HUES48 (cell line): ENCODE results near the gene SERPINA6.
"Not testable (repeated sequence)": the region's sequence is repeated elsewhere in the genome, so short reads cannot be mapped to it uniquely, and the experiment has no call there.

Experiments used
- H3K27ac ChIP-seq: one replicate; pipeline ENCODE4 v1.7.0; 2013; ENCODE audit warnings: low read depth, low read length, inconsistent platforms
- H3K27me3 ChIP-seq: 2 replicates; pipeline ENCODE4 v1.6.1; 2013; ENCODE audit warnings: mild to moderate bottlenecking, low read length; ENCODE audit not compliant: control insufficient read depth, insufficient read depth
- H3K36me3 ChIP-seq: 2 replicates; pipeline ENCODE4 v1.6.1; 2013; ENCODE audit warnings: low read length; ENCODE audit not compliant: control insufficient read depth, insufficient read depth
- H3K4me1 ChIP-seq: 2 replicates; pipeline ENCODE4 v1.6.1; 2013; ENCODE audit warnings: mild to moderate bottlenecking, low read length; ENCODE audit not compliant: control insufficient read depth, insufficient read depth
- H3K4me3 ChIP-seq: 2 replicates; pipeline ENCODE4 v1.5.1; 2013; ENCODE audit warnings: mild to moderate bottlenecking, low read depth, low read length
- H3K9ac ChIP-seq: 2 replicates; pipeline ENCODE4 v1.6.1; 2013; ENCODE audit warnings: mild to moderate bottlenecking, low read depth, low read length, moderate library complexity
- H3K9me3 ChIP-seq: 2 replicates; pipeline ENCODE4 v1.6.1; 2013; ENCODE audit warnings: low read length; ENCODE audit not compliant: control insufficient read depth, insufficient read depth

Gene SERPINA6

DNA sequence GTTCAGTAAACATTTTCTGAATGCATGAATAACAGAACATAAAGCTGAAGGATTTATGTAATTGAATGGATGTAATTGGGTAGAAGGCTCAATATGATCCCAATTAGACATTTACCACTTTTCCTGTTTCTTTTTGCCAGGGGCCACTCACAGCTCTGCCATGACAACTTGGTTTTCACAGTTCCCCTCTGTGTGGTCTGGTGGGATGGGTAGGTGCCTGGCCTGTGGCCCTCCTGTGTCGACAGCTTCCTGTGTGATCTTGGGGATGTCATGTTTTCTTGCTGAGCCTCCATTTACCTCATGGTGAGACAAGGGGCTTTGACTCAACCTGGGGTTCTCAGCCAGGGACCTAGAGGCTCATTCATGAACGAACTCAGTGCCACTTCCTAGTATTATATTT lies 17.5 kb downstream of the SERPINA6 start:
- no peak overlapping the region for H3K27ac ChIP-seq
- H3K36me3 ChIP-seq = no peaks in the 10 kb centered on the region
- no peak overlapping the region for H3K4me3 ChIP-seq
- H3K27me3 ChIP-seq = no peaks in the 10 kb centered on the region
- H3K9ac ChIP-seq = no peak overlapping the region
- peaks cover 8% of the 10 kb centered on the region for H3K9me3 ChIP-seq
- H3K4me1 ChIP-seq = no peaks in the 10 kb centered on the region

DNA sequence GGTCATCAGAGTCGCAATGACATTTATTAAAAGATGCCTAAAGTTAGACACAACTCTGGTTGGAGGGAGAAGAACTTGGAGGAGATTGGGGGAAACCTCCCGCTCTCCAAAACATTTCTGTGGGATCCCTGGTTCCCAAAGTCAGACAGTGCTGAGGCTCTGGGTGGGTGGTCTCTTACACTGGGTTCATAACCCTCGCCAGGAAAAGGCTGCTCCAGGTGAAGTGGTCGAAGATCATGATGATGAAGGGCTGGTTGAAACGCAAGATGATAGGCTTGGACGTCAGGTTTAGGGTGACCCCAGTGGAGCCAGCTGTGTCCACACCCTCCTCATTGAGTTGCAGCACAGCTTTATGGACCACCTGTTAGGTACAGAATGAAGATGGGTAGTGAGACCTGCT lies 18.9 kb downstream of the SERPINA6 start:
- no peak overlapping the region for H3K27ac ChIP-seq
- H3K36me3 ChIP-seq = no peaks in the 10 kb centered on the region
- H3K4me3 ChIP-seq = no peak overlapping the region
- no peaks in the 10 kb centered on the region for H3K4me1 ChIP-seq
- H3K9me3 ChIP-seq = peaks cover 8% of the 10 kb centered on the region
- H3K27me3 ChIP-seq = no peaks in the 10 kb centered on the region
- no peak overlapping the region for H3K9ac ChIP-seq

DNA sequence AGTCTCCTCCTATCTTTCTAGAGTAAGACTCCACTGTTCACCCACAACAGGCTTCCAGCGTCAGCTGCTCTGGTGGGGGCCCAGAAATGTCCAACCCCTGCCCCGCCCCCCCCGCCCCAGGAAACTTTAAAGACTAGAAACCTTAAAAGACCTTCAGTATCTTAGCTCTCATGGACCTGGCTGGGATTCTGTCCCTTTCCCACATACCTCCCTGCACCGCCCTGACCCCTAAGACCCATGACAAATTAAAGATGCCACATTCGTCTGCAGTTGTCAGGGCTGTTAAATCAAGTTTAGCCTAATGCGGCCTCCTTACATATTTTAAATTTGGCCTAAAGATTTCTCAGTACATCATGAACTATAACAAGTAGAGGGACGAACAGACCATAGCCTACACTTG lies 20.0 kb downstream of the SERPINA6 start:
- Histone ChIP-seq H3K9me3 (peaks cover 7% of the 10 kb centered on the region), H3K36me3 (no peaks in the 10 kb centered on the region), H3K27ac (no peak overlapping the region), H3K4me3 (no peak overlapping the region), H3K4me1 (no peaks in the 10 kb centered on the region), H3K27me3 (no peaks in the 10 kb centered on the region), H3K9ac (no peak overlapping the region)

DNA sequence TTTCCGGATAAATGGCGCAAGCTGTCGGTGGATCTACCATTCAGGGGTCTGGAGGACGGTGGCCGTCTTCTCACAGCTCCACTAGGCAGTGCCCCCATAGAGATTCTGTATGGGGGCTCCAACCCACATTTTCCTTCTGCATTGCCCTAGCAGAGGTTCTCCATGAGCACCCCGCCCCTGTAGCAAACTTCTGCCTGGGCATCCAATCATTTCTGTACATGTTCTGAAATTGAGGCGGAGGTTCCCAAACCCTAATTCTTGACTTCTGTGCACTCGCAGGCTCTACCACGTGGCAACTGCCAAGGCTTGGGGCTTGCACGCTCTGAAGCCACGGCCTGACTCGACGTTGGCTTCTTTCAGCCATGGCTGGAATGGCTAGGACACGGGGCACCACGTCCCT lies 25.0 kb downstream of the SERPINA6 start:
- Histone ChIP-seq H3K27ac (no peak overlapping the region), H3K4me3 (no peak overlapping the region), H3K27me3 (no peaks in the 10 kb centered on the region), H3K9me3 (no peaks in the 10 kb centered on the region), H3K9ac (no peak overlapping the region), H3K36me3 (no peaks in the 10 kb centered on the region), H3K4me1 (no peaks in the 10 kb centered on the region)

DNA sequence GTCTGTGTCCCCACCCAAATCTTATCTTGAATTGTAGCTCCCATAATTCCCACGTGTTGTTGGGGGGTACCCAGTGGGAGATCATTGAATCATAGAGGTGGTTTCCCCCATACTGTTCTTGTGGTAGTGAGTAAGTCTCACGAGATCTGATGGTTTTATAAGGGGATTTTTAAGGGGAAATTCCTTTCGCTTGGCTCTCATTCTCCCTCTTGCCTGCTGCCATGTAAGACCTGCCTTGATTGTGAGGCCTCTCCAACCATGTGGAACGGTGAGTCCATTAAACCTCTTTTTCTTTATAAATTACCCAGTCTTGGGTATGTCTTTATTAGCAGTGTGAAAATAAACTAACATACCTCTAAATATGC lies 27.0 kb downstream of the SERPINA6 start:
- H3K4me1 ChIP-seq, H3K9me3 ChIP-seq, H3K4me3 ChIP-seq, H3K36me3 ChIP-seq, H3K9ac ChIP-seq, H3K27ac ChIP-seq, H3K27me3 ChIP-seq: not testable (repeated sequence)

DNA sequence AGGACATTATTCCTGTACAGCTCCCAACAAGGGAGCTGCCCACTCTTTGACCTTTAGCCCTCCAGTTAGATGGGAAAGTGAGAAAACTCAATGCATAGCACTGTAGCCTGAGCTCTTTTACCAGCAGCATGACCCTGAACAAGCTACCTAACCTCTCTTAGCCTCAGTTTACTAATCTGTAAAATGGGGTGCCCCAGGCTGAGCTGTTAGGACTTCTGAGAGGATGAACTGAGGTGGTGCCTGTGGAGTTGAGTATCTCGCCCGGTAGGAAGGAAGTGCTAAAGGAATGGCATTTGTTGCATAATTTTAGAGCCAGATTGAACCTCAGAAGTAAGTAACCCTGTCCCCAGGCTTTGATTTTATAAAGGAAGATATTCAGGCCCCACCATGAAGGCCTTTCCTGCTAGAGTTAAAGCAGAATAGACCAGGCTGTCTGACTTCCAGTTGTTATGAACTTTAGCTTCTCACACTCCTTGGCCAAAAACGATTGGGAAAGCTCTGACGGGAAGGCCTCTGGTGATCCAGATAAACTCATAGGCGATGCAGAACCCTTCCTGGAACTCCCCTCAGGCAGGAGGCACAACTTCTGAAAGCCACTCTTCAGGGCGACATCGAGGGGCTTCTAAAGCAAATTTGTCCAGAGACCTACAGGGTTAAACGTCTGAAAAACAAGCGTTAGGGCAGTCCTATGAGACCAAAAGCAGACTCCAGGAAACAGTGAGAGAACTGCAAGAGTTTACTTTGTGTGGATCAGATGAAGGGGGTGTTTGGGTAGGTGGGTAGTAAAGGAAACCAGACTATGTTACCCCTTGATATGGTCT lies 27.6 kb downstream of the SERPINA6 start:
- no peaks in the 10 kb centered on the region for H3K9me3 ChIP-seq
- H3K27ac ChIP-seq = no peak overlapping the region
- H3K4me3 ChIP-seq = no peak overlapping the region
- no peaks in the 10 kb centered on the region for H3K36me3 ChIP-seq
- H3K4me1 ChIP-seq = no peaks in the 10 kb centered on the region
- H3K27me3 ChIP-seq = no peaks in the 10 kb centered on the region
- H3K9ac ChIP-seq = no peak overlapping the region

DNA sequence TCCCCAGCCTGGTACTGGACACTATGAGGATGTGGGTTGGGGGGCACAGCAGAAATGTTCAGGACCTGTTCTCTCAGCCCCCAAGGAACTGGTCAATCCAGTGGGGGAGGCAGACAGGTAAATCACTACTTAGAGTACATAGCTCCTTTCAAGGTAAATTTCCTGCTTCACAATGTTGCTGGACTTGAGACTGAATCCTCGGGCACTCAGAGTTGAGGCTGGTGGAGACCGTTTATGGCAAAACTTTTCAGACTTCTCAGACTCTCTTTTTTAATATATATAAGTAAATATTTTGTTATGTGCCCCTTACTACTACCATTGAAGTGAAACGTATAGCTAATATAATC lies 29.6 kb downstream of the SERPINA6 start:
- H3K27me3 ChIP-seq = no peaks in the 10 kb centered on the region
- H3K36me3 ChIP-seq = no peaks in the 10 kb centered on the region
- no peaks in the 10 kb centered on the region for H3K9me3 ChIP-seq
- no peak overlapping the region for H3K4me3 ChIP-seq
- no peak overlapping the region for H3K27ac ChIP-seq
- H3K9ac ChIP-seq = no peak overlapping the region
- peaks cover 6% of the 10 kb centered on the region for H3K4me1 ChIP-seq

DNA sequence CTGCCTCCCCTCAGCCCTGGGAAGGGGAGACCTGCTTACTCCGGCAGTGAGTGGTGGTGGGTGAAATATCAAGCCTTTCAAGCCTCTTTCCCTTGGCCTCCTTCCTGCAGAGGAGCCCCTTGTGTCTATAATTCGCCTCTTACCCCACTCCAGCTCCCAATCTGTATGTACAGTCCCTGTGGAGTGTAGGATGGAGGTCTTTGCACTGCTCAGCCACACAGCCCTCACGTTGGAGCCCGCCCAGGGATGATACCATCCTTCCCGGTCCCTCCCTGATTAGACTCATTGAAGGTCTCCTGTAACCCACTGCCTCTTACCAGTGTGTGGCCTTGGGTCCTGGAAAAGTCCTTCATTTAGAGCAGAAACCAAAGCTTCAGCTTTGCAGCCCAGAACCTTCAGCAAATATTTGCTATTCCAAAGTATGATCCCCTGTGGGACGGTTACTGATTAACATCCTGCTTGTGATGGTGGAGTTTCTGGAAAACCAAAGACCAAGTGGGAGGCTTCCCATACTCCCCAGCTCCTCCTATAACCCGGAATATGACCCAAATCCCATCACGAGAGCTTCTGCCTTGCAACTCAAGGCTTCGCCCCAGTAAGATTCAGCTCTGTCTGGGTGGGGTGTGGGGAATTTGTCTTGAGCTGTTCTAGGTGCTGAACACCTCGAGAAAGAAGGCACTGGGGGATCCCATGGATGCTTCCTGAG lies 30.1 kb downstream of the SERPINA6 start, which contains the start of gene SERPINA10:
TSS of gene SERPINA10 (minus strand) at position 397 of the 706 bp plus-strand sequence. CDS start 2,675 bp downstream, outside the sequence.
- no peak within 1 kb of the TSS for H3K4me3 ChIP-seq

DNA sequence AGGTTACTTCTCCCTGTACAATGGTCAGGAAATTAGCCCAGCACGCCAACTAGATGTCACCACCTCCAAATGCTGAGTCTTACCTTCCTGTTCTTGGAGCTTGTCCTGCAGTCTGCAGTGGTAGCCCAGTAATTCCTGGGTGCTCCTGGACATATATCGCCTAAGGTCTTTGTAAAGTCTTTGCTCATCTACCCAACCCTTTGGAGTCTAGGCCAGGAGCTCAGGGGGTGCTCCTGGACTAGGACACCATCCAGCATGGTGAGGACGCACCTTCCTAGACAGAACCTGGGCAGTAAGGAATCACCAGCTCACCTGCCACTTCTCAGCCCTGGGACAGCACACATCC lies 30.6 kb downstream of the SERPINA6 start:
- Histone ChIP-seq H3K9ac (no peak overlapping the region), H3K9me3 (no peaks in the 10 kb centered on the region), H3K4me3 (no peak overlapping the region), H3K4me1 (peaks cover 6% of the 10 kb centered on the region), H3K36me3 (no peaks in the 10 kb centered on the region), H3K27ac (no peak overlapping the region), H3K27me3 (no peaks in the 10 kb centered on the region)

More for the DNA sequence above, 30.1 kb downstream of the SERPINA6 start, which contains the start of gene SERPINA10:
- Histone ChIP-seq H3K27ac (no peak within 1 kb of the TSS), H3K36me3 (no peaks in the 10 kb centered on the region), H3K9me3 (no peaks in the 10 kb centered on the region), H3K4me1 (peaks cover 6% of the 10 kb centered on the region), H3K27me3 (no peaks in the 10 kb centered on the region), H3K9ac (no peak within 1 kb of the TSS)

DNA sequence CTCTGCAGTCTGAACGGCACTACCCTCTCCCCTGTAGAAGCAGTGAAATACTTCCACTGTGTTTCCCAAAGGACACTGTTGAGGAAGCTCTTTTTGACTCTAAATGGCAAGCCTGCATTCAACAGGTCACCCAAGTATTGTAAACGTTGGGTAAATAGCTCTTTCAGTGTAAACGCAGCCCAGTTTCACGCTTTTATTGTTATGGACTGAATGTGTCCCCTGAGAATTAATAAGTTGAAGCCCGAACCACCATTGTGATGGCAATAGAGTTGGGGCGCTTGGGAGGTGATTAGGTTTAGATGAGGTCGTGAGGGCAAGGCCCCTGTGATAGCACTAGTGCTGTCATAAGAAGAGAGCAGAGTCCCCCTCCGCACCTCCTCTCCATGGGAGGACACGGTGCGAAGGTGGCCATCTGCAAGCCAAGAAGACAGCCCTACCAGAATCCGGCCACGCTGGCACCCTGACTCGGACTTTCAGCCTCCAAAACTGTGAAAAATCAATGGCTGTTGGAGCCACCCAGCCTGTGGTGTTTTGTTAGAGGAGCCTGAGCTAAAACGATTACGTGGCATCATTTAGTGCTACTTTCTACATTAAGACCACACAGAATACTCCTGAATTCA lies 31.1 kb downstream of the SERPINA6 start:
- H3K9ac ChIP-seq = no peak overlapping the region
- H3K36me3 ChIP-seq = no peaks in the 10 kb centered on the region
- H3K9me3 ChIP-seq = no peaks in the 10 kb centered on the region
- H3K27ac ChIP-seq = no peak overlapping the region
- H3K4me3 ChIP-seq = no peak overlapping the region
- H3K4me1 ChIP-seq = peaks cover 6% of the 10 kb centered on the region
- H3K27me3 ChIP-seq = no peaks in the 10 kb centered on the region
